Measurements from ENCODE around the gene CRIM1. TPM values are rescaled to one million over a fixed set of nuclear protein-coding genes. Genes with fewer than 3 reads are reported as not detected.

Gene CRIM1
- total RNA-seq, 1 experiment from 2014 or later: 27.6 TPM

DNA sequence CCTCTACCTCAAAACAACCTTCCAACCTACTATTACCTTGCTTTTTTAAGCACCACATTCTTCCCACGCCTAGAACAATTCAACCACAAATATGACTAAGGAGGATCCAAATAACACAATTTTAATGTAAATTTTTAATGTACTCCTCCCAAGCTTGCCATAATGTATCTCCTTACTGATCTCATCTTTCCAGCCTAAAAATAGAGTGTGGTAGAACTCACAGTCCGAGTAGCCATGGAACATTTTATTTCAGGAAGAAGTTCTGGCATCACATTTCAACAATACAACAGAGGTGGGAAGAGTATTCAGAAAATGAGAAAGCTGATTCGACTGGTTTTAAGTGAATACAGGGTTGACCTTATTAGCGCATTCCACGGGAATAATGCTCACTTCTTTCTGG is 227.0 kb downstream of the CRIM1 start:
- H2AFZ ChIP-seq (ENCODE audit: low read length): no peak overlapping the region

More for the DNA sequence above, 227.0 kb downstream of the CRIM1 start:
- no peak overlapping the region for H3K4ac ChIP-seq (ENCODE audit: low read depth, low read length)
- no peak overlapping the region for H2BK15ac ChIP-seq (ENCODE audit: low read depth, low read length)
- peaks cover 23 to 78% (median 63%) of the 10 kb centered on the region in 3 experiments; a peak in 6 of 7 replicates for H3K36me3 Mint-ChIP-seq (ENCODE audit: insufficient read depth in 1 of 3, low read depth in 3 of 3)
- H2BK120ac ChIP-seq (ENCODE audit: low read depth, low read length, poor library complexity, severe bottlenecking): no peak overlapping the region
- no peak overlapping the region for H4K91ac ChIP-seq (ENCODE audit: insufficient read length, low read depth, low read length)
- H3K9me3 Mint-ChIP-seq: no peaks in the 10 kb centered on the region
- DNase-seq: no peak
- no peak overlapping the region for H4K5ac ChIP-seq (ENCODE audit: insufficient read length, low read depth, low read length)
- TF ChIP-seq CTCF (conservative IDR thresholded peaks at IDR 0.05): no peak
- no peak overlapping the region; a peak in 1 of 7 replicates for H3K27ac Mint-ChIP-seq
- no peak overlapping the region for H2BK5ac ChIP-seq (ENCODE audit: insufficient read length, low read length)
- H3K56ac ChIP-seq (ENCODE audit: insufficient read length, low read depth, low read length): no peak overlapping the region
- no peaks in the 10 kb centered on the region for H3K27me3 Mint-ChIP-seq (ENCODE audit: low read depth)
- no peak overlapping the region for H3K27ac ChIP-seq (ENCODE audit: insufficient read length, low read depth, low read length)
- H3K23ac ChIP-seq (ENCODE audit: insufficient read length, low read depth, low read length): no peak overlapping the region
- 100% methylated on average over 1 of the region's 5 CpGs for WGBS (ENCODE audit: extremely low coverage, insufficient read length, low lambda C conversion rate)
- no peak overlapping the region for H3K18ac ChIP-seq (ENCODE audit: insufficient read length, low read depth, low read length)
- H3K4me3 Mint-ChIP-seq: no peak overlapping the region
- 0 out of 4 replicates have a peak, but pooled peaks cover 0 to 3% of the 10 kb centered on the region in 2 experiments for H3K4me1 Mint-ChIP-seq
- H3K23me2 ChIP-seq (ENCODE audit: insufficient read length, low read depth, low read length, poor library complexity, severe bottlenecking): no peaks in the 10 kb centered on the region
- H2BK20ac ChIP-seq (ENCODE audit: low read depth, low read length, poor library complexity, severe bottlenecking): no peak overlapping the region
- no peaks in the 10 kb centered on the region for H3K9me3 ChIP-seq (ENCODE audit: control insufficient read depth, low read depth, low read length)
- no peak overlapping the region for H2AK5ac ChIP-seq (ENCODE audit: insufficient read length, low read length)
- H3K4me1 ChIP-seq (ENCODE audit: insufficient read depth, low read length): no peaks in the 10 kb centered on the region
- no peak overlapping the region for H3T11ph ChIP-seq (ENCODE audit: low read length)
- no peak overlapping the region for H4K8ac ChIP-seq (replicated peaks; ENCODE audit: insufficient read length, low read depth, low read length)
- H3K4me2 ChIP-seq (ENCODE audit: insufficient read depth, insufficient read length, low read length): no peak overlapping the region
- H4K20me1 ChIP-seq (ENCODE audit: control insufficient read depth, insufficient read depth, insufficient read length): no peaks in the 10 kb centered on the region
- H3K14ac ChIP-seq (ENCODE audit: insufficient read depth, low read length): no peak overlapping the region
- H3K9ac ChIP-seq (ENCODE audit: extremely low read depth, insufficient read length, low read length): no peak overlapping the region
- H3K79me2 ChIP-seq (ENCODE audit: insufficient read depth, low read length): no peaks in the 10 kb centered on the region
- H2BK12ac ChIP-seq (ENCODE audit: insufficient read length, low read depth, low read length): no peak overlapping the region
- H3K27me3 ChIP-seq (ENCODE audit: insufficient read depth, low read length): no peaks in the 10 kb centered on the region
- no peaks in the 10 kb centered on the region for H3K79me1 ChIP-seq (ENCODE audit: insufficient read depth, low read depth, low read length, poor library complexity, severe bottlenecking)
